Hepatocyte (in vitro differentiated cells): ENCODE measurements around the gene UQCRQ.

Experiments used
- EZH2 ChIP-seq: fragments of 200-600 bp; sonication (generic); IDR thresholded peaks from 2 replicates; pipeline ENCODE4 v1.6.1; 2016; ENCODE audit warnings: antibody characterized with exemption, mild to moderate bottlenecking, borderline replicate concordance
- TF ChIP-seq, protein P1 (sequence below): fragments of 200-600 bp; sonication (generic); IDR thresholded peaks from 2 replicates; pipeline ENCODE4 v1.5.1; 2016; ENCODE audit warnings: antibody characterized with exemption, mild to moderate bottlenecking; ENCODE audit not compliant: poor library complexity

DNA sequence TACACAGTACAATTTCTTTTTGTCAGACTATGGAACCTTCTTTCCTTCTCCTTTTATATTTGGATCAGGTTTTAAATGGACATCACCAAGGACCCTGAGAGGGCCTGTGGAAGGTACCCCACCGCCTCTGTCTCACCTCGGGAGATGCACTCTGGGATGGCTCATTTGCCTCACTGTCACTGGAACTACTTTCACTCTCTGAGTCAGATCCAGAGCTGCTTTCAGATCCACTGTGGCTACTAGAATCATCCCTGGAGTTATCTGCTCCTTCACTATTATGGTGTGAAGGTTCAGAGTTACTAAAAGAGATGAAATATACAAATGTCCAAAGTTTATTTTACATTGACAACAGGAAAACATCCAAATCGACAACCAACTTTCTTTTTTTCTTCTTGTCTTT is 31.7 kb downstream of the UQCRQ start:
- TF ChIP-seq, protein P1, sequence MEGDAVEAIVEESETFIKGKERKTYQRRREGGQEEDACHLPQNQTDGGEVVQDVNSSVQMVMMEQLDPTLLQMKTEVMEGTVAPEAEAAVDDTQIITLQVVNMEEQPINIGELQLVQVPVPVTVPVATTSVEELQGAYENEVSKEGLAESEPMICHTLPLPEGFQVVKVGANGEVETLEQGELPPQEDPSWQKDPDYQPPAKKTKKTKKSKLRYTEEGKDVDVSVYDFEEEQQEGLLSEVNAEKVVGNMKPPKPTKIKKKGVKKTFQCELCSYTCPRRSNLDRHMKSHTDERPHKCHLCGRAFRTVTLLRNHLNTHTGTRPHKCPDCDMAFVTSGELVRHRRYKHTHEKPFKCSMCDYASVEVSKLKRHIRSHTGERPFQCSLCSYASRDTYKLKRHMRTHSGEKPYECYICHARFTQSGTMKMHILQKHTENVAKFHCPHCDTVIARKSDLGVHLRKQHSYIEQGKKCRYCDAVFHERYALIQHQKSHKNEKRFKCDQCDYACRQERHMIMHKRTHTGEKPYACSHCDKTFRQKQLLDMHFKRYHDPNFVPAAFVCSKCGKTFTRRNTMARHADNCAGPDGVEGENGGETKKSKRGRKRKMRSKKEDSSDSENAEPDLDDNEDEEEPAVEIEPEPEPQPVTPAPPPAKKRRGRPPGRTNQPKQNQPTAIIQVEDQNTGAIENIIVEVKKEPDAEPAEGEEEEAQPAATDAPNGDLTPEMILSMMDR = no peak
- TF ChIP-seq EZH2 = no peak
